ENCODE measurements around the gene IQSEC3. TPM values are rescaled to one million over a fixed set of nuclear protein-coding genes. Genes with fewer than 3 reads are reported as not detected.
"Not testable (repeated sequence)": the region's sequence is repeated elsewhere in the genome, so short reads cannot be mapped to it uniquely, and the experiment has no call there.

IQSEC3 gene
- total RNA-seq, 1 experiment from 2014 or later, result not detected

DNA sequence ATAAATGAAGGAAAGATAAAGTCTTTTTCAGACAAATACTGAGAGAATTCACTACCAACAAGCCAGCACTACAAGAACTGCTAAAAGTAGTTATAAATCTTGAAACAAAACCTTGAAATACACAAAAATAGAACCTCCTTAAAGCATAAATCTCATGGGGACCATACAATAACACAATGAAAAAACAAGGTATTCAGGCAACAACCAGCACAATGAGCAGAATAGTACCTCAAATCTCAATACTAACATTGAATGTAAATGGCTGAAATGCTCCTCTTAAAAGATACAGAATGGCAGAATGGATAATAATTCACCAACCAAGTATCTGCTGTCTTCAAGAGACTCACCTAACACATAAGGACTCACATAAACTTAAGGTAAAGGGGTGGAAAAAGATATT lies 7.7 kb upstream of the IQSEC3 start:
- intact Hi-C loops (cut with micrococcal nuclease; ENCODE audit: unreplicated experiment), result no loop called here

DNA sequence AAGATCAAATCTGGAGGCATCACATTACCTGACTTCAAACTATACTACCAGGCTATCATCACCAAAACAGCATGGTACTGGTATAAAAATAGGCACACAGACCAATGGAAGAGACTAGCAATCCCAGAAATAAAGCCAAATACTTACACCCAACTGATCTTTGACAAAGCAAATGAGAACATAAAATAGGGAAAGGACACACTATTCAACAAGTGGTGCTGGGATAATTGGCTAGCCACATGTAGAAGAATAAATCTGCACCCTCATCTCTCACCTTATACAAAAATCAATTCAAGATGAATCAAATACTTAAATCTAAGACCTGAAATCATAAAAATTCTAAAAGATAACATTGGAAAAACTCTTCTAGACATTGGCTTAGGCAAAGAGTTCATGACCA lies 4.7 kb upstream of the IQSEC3 start:
- peaks cover 38% of the 10 kb centered on the region for H3K27me3 ChIP-seq (replicated peaks; ENCODE audit: insufficient read depth, low read depth, low read length, poor library complexity)
- DNase-seq (ENCODE audit: low spot score); H3K27ac ChIP-seq (ENCODE audit: low read depth, low read length, poor library complexity, severe bottlenecking); intact Hi-C loops (cut with micrococcal nuclease; ENCODE audit: unreplicated experiment); H3K4me3 ChIP-seq (ENCODE audit: low read depth, low read length, poor library complexity, severe bottlenecking); CTCF ChIA-PET; BruUV-seq (replicated peaks); H3K9me3 ChIP-seq (ENCODE audit: low read depth, low read length, poor library complexity, severe bottlenecking); H3K36me3 ChIP-seq (ENCODE audit: insufficient read depth, low read length, poor library complexity, severe bottlenecking); POLR2A ChIA-PET (ENCODE audit: low non-redundant PET); H3K4me1 ChIP-seq (ENCODE audit: insufficient read depth, low read length, poor library complexity, severe bottlenecking): not testable (repeated sequence)

More for the DNA sequence above, 7.7 kb upstream of the IQSEC3 start:
- CTCF ChIA-PET, result no interaction called here
- POLR2A ChIA-PET (ENCODE audit: low non-redundant PET), result no interaction called here
- Histone ChIP-seq H3K4me3 (ENCODE audit: low read depth, low read length, poor library complexity, severe bottlenecking) (no peak overlapping the region), H3K9me3 (ENCODE audit: low read depth, low read length, poor library complexity, severe bottlenecking) (no peaks in the 10 kb centered on the region), H3K27ac (ENCODE audit: low read depth, low read length, poor library complexity, severe bottlenecking) (no peak overlapping the region), H3K4me1 (ENCODE audit: insufficient read depth, low read length, poor library complexity, severe bottlenecking) (no peaks in the 10 kb centered on the region), H3K36me3 (ENCODE audit: insufficient read depth, low read length, poor library complexity, severe bottlenecking) (no peaks in the 10 kb centered on the region), H3K27me3 (replicated peaks; ENCODE audit: insufficient read depth, low read depth, low read length, poor library complexity) (peaks cover 64% of the 10 kb centered on the region)
- BruUV-seq (replicated peaks), result no TSS peak
- no peak for TF ChIP-seq EZH2 (IDR thresholded peaks at IDR 0.05; ENCODE audit: borderline replicate concordance, low read depth, low read length, poor library complexity, severe bottlenecking)
- TF ChIP-seq, protein P1, sequence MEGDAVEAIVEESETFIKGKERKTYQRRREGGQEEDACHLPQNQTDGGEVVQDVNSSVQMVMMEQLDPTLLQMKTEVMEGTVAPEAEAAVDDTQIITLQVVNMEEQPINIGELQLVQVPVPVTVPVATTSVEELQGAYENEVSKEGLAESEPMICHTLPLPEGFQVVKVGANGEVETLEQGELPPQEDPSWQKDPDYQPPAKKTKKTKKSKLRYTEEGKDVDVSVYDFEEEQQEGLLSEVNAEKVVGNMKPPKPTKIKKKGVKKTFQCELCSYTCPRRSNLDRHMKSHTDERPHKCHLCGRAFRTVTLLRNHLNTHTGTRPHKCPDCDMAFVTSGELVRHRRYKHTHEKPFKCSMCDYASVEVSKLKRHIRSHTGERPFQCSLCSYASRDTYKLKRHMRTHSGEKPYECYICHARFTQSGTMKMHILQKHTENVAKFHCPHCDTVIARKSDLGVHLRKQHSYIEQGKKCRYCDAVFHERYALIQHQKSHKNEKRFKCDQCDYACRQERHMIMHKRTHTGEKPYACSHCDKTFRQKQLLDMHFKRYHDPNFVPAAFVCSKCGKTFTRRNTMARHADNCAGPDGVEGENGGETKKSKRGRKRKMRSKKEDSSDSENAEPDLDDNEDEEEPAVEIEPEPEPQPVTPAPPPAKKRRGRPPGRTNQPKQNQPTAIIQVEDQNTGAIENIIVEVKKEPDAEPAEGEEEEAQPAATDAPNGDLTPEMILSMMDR (conservative IDR thresholded peaks at IDR 0.05; ENCODE audit: low read depth, low read length), result no peak
- DNase-seq (ENCODE audit: low spot score), result no peak

DNA sequence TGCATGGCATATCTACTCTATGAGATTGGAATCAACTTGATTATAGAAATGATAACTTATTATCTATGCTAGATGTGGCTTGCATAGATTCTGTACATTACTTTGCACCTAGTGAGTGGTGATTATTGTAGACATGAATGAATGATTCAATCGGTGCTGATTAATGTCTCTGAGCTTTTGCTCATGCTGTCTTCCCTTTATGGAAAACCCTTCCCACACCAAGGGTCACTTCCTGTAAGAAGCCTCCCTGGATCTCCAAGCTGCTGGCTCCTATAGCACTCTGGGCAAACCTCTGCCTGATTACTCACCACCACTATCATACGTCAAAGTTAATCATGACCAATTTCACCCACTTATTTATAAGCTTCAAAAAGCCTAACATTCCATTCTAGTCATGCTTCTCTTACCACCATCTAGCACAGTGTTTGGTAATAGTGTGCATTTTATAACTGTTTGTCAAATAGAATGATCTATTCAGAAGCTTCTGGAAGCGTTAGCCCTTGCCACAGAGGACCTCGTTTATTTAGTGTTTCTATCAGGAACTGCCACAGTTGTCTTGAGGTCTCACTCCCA lies 990 bp upstream of the IQSEC3 start:
- H3K27ac ChIP-seq (ENCODE audit: low read depth, low read length, poor library complexity, severe bottlenecking); H3K4me3 ChIP-seq (ENCODE audit: low read depth, low read length, poor library complexity, severe bottlenecking); DNase-seq (ENCODE audit: low spot score); H3K9me3 ChIP-seq (ENCODE audit: low read depth, low read length, poor library complexity, severe bottlenecking); intact Hi-C loops (cut with micrococcal nuclease; ENCODE audit: unreplicated experiment); H3K36me3 ChIP-seq (ENCODE audit: insufficient read depth, low read length, poor library complexity, severe bottlenecking); CTCF ChIA-PET; POLR2A ChIA-PET (ENCODE audit: low non-redundant PET); H3K4me1 ChIP-seq (ENCODE audit: insufficient read depth, low read length, poor library complexity, severe bottlenecking); BruUV-seq (replicated peaks): not testable (repeated sequence)
- peaks cover 13% of the 10 kb centered on the region for H3K27me3 ChIP-seq (replicated peaks; ENCODE audit: insufficient read depth, low read depth, low read length, poor library complexity)

DNA sequence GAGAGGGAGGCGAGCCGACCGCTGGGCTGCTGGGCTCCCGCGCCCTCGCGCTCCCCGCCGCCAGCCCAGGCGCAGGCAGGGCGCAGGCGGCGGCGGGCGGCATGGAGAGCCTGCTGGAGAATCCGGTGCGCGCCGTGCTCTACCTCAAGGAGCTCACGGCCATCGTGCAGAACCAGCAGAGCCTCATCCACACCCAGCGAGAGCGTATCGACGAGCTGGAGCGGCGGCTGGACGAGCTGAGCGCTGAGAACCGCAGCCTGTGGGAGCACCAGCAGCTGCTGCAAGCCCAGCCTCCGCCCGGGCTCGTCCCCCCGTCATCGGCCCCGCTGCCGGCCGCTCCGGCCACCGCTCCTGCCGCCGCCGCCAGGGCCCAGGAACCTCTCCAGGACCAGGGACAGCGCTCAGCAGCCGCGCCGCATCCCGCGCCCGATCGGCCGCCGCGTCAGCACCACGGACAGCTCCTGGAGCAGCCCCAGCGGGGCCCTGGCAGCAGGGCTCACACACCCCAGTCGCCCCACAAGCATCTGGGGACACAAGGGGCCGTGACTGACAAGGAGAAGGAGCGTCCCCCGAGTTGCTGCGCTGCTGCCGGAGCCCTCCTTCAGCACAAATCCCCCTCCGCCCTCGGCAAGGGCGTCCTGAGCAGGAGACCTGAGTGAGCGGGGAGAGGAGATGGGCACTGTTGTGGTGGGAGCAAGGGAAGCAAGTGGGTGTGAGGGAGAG lies 376 bp downstream of the IQSEC3 start:
- H3K27me3 ChIP-seq (replicated peaks; ENCODE audit: insufficient read depth, low read depth, low read length, poor library complexity), result peaks cover 13% of the 10 kb centered on the region
- H3K4me3 ChIP-seq (ENCODE audit: low read depth, low read length, poor library complexity, severe bottlenecking); DNase-seq (ENCODE audit: low spot score): not testable (repeated sequence)

DNA sequence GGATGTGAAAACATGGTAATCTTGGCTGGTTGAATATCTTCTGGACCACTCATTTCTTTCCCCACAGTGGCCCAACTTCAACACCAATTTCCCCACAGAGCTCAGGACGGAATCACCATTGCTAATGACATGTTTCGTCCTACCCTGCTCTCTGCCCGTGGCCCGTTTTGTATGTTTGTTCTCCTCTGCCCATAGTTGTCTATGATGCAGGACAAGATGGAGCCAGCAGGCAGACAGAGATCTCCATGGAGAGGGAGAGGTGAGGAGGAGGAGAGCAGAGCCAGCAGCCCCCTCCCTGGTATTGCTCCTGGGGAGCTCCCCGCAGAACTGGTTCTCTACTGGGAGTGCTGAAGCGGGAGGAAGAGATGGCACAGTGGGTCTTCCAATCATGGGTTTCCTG lies 3.1 kb downstream of the IQSEC3 start:
- DNase-seq (ENCODE audit: low spot score); H3K4me1 ChIP-seq (ENCODE audit: insufficient read depth, low read length, poor library complexity, severe bottlenecking); H3K9me3 ChIP-seq (ENCODE audit: low read depth, low read length, poor library complexity, severe bottlenecking); POLR2A ChIA-PET (ENCODE audit: low non-redundant PET); H3K27ac ChIP-seq (ENCODE audit: low read depth, low read length, poor library complexity, severe bottlenecking); CTCF ChIA-PET; H3K4me3 ChIP-seq (ENCODE audit: low read depth, low read length, poor library complexity, severe bottlenecking); BruUV-seq (replicated peaks); intact Hi-C loops (cut with micrococcal nuclease; ENCODE audit: unreplicated experiment); H3K36me3 ChIP-seq (ENCODE audit: insufficient read depth, low read length, poor library complexity, severe bottlenecking): not testable (repeated sequence)
- peaks cover 13% of the 10 kb centered on the region for H3K27me3 ChIP-seq (replicated peaks; ENCODE audit: insufficient read depth, low read depth, low read length, poor library complexity)

More for the DNA sequence above, 376 bp downstream of the IQSEC3 start:
- H3K4me1 ChIP-seq (ENCODE audit: insufficient read depth, low read length, poor library complexity, severe bottlenecking); BruUV-seq (replicated peaks); H3K36me3 ChIP-seq (ENCODE audit: insufficient read depth, low read length, poor library complexity, severe bottlenecking); intact Hi-C loops (cut with micrococcal nuclease; ENCODE audit: unreplicated experiment); H3K9me3 ChIP-seq (ENCODE audit: low read depth, low read length, poor library complexity, severe bottlenecking); CTCF ChIA-PET; H3K27ac ChIP-seq (ENCODE audit: low read depth, low read length, poor library complexity, severe bottlenecking); POLR2A ChIA-PET (ENCODE audit: low non-redundant PET): not testable (repeated sequence)

DNA sequence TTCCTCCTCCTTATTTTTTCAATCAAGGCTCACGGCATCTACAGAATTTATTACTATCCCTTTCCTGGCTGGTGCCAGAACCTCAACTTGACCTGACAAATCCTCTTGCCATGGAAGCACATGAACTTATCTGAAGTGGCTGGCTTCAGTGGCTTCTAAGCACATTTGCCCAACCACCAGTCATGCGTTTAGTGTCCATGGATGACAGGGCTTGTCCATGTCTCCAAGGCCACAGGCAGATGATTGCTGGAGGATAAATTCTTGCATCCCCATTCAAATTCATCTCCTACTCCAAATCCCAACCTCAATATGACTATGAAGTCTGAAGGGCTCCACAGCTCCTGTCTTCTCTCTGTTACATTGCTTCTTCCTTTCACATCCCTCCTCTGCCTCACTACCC lies 4.0 kb downstream of the IQSEC3 start:
- H3K27ac ChIP-seq (ENCODE audit: low read depth, low read length, poor library complexity, severe bottlenecking); H3K36me3 ChIP-seq (ENCODE audit: insufficient read depth, low read length, poor library complexity, severe bottlenecking); BruUV-seq (replicated peaks); H3K4me3 ChIP-seq (ENCODE audit: low read depth, low read length, poor library complexity, severe bottlenecking); intact Hi-C loops (cut with micrococcal nuclease; ENCODE audit: unreplicated experiment); H3K9me3 ChIP-seq (ENCODE audit: low read depth, low read length, poor library complexity, severe bottlenecking); POLR2A ChIA-PET (ENCODE audit: low non-redundant PET); DNase-seq (ENCODE audit: low spot score); H3K4me1 ChIP-seq (ENCODE audit: insufficient read depth, low read length, poor library complexity, severe bottlenecking); CTCF ChIA-PET: not testable (repeated sequence)
- H3K27me3 ChIP-seq (replicated peaks; ENCODE audit: insufficient read depth, low read depth, low read length, poor library complexity), result peaks cover 12% of the 10 kb centered on the region

DNA sequence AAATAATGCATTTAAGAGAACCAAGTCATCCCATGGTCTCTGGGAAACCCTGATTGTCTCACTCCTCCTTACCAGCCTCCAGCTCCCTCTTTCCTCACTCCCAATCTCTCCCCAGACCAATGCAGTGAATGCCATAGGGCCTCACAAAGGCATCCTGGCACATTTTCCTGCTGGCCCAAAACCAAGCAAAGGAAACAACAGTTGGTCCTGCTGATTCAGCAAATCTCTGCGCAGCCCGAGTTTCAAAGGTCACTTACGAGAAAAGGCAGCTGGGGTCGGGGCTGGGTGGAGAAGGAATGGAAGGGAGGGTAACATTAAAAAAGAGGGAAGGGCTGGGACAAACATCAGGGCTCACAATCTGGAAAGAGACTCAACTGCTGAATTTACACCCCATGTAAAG lies 5.5 kb downstream of the IQSEC3 start:
- H3K4me3 ChIP-seq (ENCODE audit: low read depth, low read length, poor library complexity, severe bottlenecking); BruUV-seq (replicated peaks); H3K4me1 ChIP-seq (ENCODE audit: insufficient read depth, low read length, poor library complexity, severe bottlenecking); H3K9me3 ChIP-seq (ENCODE audit: low read depth, low read length, poor library complexity, severe bottlenecking); CTCF ChIA-PET; H3K36me3 ChIP-seq (ENCODE audit: insufficient read depth, low read length, poor library complexity, severe bottlenecking); POLR2A ChIA-PET (ENCODE audit: low non-redundant PET); DNase-seq (ENCODE audit: low spot score); H3K27ac ChIP-seq (ENCODE audit: low read depth, low read length, poor library complexity, severe bottlenecking); intact Hi-C loops (cut with micrococcal nuclease; ENCODE audit: unreplicated experiment); H3K27me3 ChIP-seq (replicated peaks; ENCODE audit: insufficient read depth, low read depth, low read length, poor library complexity): not testable (repeated sequence)

Measured in A673 (cell line).